PFSK-1 (cell line): ENCODE data around the gene HGS.

ENCODE experiments used
- FOXP2 ChIP-seq: optimal IDR thresholded peaks from 2 replicates; pipeline ENCODE3; 2011; ENCODE audit warnings: borderline replicate concordance, control low read depth, inconsistent platforms; ENCODE audit not compliant: insufficient read depth; ENCODE audit errors: extremely low read length, extremely low read depth
- POLR2AphosphoS5 ChIP-seq: IDR thresholded peaks from 2 replicates; pipeline ENCODE4 v1.6.1; 2012; ENCODE audit warnings: low read depth, mild to moderate bottlenecking, control low read depth, low read length, moderate library complexity
- SIN3A ChIP-seq: IDR thresholded peaks from 2 replicates; pipeline ENCODE4 v1.6.1; 2012; ENCODE audit warnings: mild to moderate bottlenecking, low read length, moderate library complexity, borderline replicate concordance; ENCODE audit not compliant: insufficient read depth
- TAF1 ChIP-seq: IDR thresholded peaks from 2 replicates; pipeline ENCODE4 v1.6.1; 2012; ENCODE audit warnings: low read length, control low read depth, borderline replicate concordance; ENCODE audit not compliant: insufficient read depth
- TF ChIP-seq, protein P1 (sequence below), 2 experiments: IDR thresholded peaks; 2 replicates each; pipeline versions ENCODE4 v1.6.1 to v1.8.0; 2011 to 2012; ENCODE audit warnings: low read depth in 2 of 2, low read length in 2 of 2, control low read depth in 1 of 2, inconsistent platforms in 1 of 2, mild to moderate bottlenecking in 1 of 2, moderate library complexity in 1 of 2; ENCODE audit not compliant: insufficient read depth in 1 of 2

The HGS gene

DNA sequence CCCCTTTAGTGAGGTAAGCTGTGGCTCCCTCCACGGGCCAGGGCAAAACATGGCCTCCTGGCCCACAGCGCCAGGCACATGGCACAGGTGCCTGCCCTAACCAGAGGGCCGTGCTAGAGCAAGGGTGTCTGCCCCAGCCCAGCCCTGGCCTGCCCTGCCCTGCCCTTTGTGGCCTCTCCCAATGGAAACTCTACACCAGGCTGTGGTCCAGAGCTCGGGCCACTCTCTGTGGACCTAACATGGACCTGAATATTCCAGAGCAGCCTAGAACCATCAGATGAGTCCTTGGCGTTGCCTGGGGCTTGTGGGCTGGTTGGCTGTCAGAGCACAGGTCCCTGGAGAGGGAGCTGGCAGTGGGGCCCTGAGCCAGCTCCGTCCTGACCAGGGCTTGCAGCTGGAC, 11.4 kb downstream of the HGS start:
- TF ChIP-seq TAF1: no peak
- no peak for TF ChIP-seq POLR2AphosphoS5
- TF ChIP-seq SIN3A: no peak
- TF ChIP-seq, protein P1, sequence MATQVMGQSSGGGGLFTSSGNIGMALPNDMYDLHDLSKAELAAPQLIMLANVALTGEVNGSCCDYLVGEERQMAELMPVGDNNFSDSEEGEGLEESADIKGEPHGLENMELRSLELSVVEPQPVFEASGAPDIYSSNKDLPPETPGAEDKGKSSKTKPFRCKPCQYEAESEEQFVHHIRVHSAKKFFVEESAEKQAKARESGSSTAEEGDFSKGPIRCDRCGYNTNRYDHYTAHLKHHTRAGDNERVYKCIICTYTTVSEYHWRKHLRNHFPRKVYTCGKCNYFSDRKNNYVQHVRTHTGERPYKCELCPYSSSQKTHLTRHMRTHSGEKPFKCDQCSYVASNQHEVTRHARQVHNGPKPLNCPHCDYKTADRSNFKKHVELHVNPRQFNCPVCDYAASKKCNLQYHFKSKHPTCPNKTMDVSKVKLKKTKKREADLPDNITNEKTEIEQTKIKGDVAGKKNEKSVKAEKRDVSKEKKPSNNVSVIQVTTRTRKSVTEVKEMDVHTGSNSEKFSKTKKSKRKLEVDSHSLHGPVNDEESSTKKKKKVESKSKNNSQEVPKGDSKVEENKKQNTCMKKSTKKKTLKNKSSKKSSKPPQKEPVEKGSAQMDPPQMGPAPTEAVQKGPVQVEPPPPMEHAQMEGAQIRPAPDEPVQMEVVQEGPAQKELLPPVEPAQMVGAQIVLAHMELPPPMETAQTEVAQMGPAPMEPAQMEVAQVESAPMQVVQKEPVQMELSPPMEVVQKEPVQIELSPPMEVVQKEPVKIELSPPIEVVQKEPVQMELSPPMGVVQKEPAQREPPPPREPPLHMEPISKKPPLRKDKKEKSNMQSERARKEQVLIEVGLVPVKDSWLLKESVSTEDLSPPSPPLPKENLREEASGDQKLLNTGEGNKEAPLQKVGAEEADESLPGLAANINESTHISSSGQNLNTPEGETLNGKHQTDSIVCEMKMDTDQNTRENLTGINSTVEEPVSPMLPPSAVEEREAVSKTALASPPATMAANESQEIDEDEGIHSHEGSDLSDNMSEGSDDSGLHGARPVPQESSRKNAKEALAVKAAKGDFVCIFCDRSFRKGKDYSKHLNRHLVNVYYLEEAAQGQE (IDR thresholded peaks at IDR 0.05; ENCODE audit: insufficient read depth in 1 of 2, low read depth in 2 of 2, low read length in 2 of 2): no peak

DNA sequence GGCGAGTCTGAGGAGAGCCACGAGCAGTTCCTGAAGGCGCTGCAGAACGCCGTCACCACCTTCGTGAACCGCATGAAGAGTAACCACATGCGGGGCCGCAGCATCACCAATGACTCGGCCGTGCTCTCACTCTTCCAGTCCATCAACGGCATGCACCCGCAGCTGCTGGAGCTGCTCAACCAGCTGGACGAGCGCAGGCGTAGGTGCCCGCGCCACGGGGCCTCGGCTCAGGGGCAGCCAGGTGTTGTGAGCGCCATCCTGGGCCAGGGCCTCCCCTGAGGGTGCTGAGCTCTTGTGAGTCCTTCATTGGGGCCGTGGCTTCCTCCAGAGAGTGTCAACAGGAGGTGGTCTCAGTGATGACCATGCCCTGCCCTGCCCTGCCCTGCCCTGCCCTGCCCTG, 12.0 kb downstream of the HGS start:
- TF ChIP-seq, protein P1 (IDR thresholded peaks at IDR 0.05; ENCODE audit: insufficient read depth in 1 of 2, low read depth in 2 of 2, low read length in 2 of 2): no peak
- TF ChIP-seq FOXP2: no peak
- TF ChIP-seq POLR2AphosphoS5: no peak
- no peak for TF ChIP-seq TAF1
- no peak for TF ChIP-seq SIN3A

GRCh38 chr17:81696218-81696941, 12.6 kb downstream of the HGS start:
- no peak for TF ChIP-seq SIN3A
- no peak; the same call in 1 of the 2 replicates for TF ChIP-seq POLR2AphosphoS5
- TF ChIP-seq, protein P1 (IDR thresholded peaks at IDR 0.05; ENCODE audit: insufficient read depth in 1 of 2, low read depth in 2 of 2, low read length in 2 of 2): no peak
- TF ChIP-seq FOXP2: no peak
- no peak for TF ChIP-seq TAF1

- TF ChIP-seq SIN3A (no peak), POLR2AphosphoS5 (no peak), FOXP2 (no peak), TAF1 (no peak)
- TF ChIP-seq, protein P1 (IDR thresholded peaks at IDR 0.05; ENCODE audit: insufficient read depth in 1 of 2, low read depth in 2 of 2, low read length in 2 of 2): no peak
Measured at GRCh38 chr17:81697261-81698044, 13.6 kb downstream of the HGS start.
